Astrocyte of the cerebellum (primary cell): ENCODE measurements around the gene ERFL.

Source experiments
- DNase-seq: peaks from one replicate; pipeline ENCODE4 v3.0.0-alpha.2; 2011; ENCODE audit warnings: low read depth
- H3K4me3 ChIP-seq: 2 replicates; pipeline ENCODE4 v1.5.1; 2011; ENCODE audit warnings: mild to moderate bottlenecking, low read depth, low read length, moderate library complexity
- CTCF ChIP-seq: IDR thresholded peaks from 2 replicates; pipeline ENCODE4 v1.5.1; 2012; ENCODE audit warnings: low read length, low read depth, moderate library complexity, mild to moderate bottlenecking; ENCODE audit errors: missing control alignments
- in situ Hi-C: cut with HindIII; loops from 2 replicates; pipeline ENCODE4 v1.10.0; 2017; ENCODE audit warnings: low sequenced_read_pairs

Gene ERFL

GRCh38 chr19:41922585-41922984 lies 5.7 kb downstream of the ERFL start:
- no peak for TF ChIP-seq CTCF
- H3K4me3 ChIP-seq = no peak overlapping the region
- DNase-seq = no peak
- in situ Hi-C loops = no loop called here

- no peak for DNase-seq
- no peak overlapping the region for H3K4me3 ChIP-seq
- in situ Hi-C loops = no loop called here
- TF ChIP-seq CTCF = no peak
Observed at GRCh38 chr19:41921577-41922576, 6.4 kb downstream of the ERFL start.

- TF ChIP-seq CTCF = no peak
- H3K4me3 ChIP-seq = no peak overlapping the region
- in situ Hi-C loops = no loop called here
- no peak for DNase-seq
Observed at GRCh38 chr19:41920882-41921576, 7.2 kb downstream of the ERFL start.

GRCh38 chr19:41919948-41920712 lies 8.1 kb downstream of the ERFL start:
- in situ Hi-C loops = no loop called here
- no peak for DNase-seq

GRCh38 chr19:41918653-41919244 lies 9.5 kb downstream of the ERFL start:
- no peak for TF ChIP-seq CTCF
- no peak overlapping the region for H3K4me3 ChIP-seq
- in situ Hi-C loops = no loop called here
- no peak for DNase-seq

More at GRCh38 chr19:41919948-41920712, 8.1 kb downstream of the ERFL start:
- no peak overlapping the region for H3K4me3 ChIP-seq
- TF ChIP-seq CTCF = no peak

- TF ChIP-seq CTCF = no peak
- no peak for DNase-seq
- in situ Hi-C loops = no loop called here
- no peak overlapping the region for H3K4me3 ChIP-seq
Observed at GRCh38 chr19:41918095-41918494, 10.2 kb downstream of the ERFL start.
